ENCODE data around the gene OR2V1.
"Not testable (repeated sequence)": the region's sequence is repeated elsewhere in the genome, so short reads cannot be mapped to it uniquely, and the experiment has no call there.

OR2V1 gene

GRCh38 chr5:181107699-181108098 lies 23.3 kb downstream of the OR2V1 start:
- Histone ChIP-seq H3K4me2 (ENCODE audit: insufficient read depth, low read length) (no peak overlapping the region), H3K9ac (ENCODE audit: low read depth, low read length) (no peak overlapping the region), H3K79me2 (ENCODE audit: insufficient read depth, low read length) (no peaks in the 10 kb centered on the region), H3K4me3 (ENCODE audit: low read depth in 1 of 2, low read length in 2 of 2) (no peak overlapping the region), H2AFZ (ENCODE audit: low read depth, low read length) (no peak overlapping the region), H3K27me3 (ENCODE audit: insufficient read depth, low read length, poor library complexity) (no peaks in the 10 kb centered on the region), H3K27ac (ENCODE audit: low read length) (no peak overlapping the region), H3K9me3 (ENCODE audit: insufficient read depth, low read length, severe bottlenecking) (no peaks in the 10 kb centered on the region), H4K20me1 (ENCODE audit: insufficient read depth, low read length) (no peaks in the 10 kb centered on the region; the same call in 1 of the 2 replicates), H3K36me3 (ENCODE audit: insufficient read depth, low read length) (no peaks in the 10 kb centered on the region), H3K4me1 (ENCODE audit: insufficient read depth, low read length) (no peaks in the 10 kb centered on the region)
- TF ChIP-seq CTCF (IDR thresholded peaks at IDR 0.05; ENCODE audit: borderline replicate concordance, extremely low read depth, low read length, poor library complexity, severe bottlenecking): no peak
- TF ChIP-seq EZH2 (IDR thresholded peaks at IDR 0.05; ENCODE audit: borderline replicate concordance, low read depth, low read length, severe bottlenecking): no peak
- DNase-seq (no peak), ATAC-seq (ENCODE audit: insufficient read depth, low read depth) (no peak)

- Histone ChIP-seq H4K20me1 (ENCODE audit: insufficient read depth, low read length) (no peaks in the 10 kb centered on the region; the same call in 1 of the 2 replicates), H3K79me2 (ENCODE audit: insufficient read depth, low read length) (no peaks in the 10 kb centered on the region), H3K9ac (ENCODE audit: low read depth, low read length) (no peak overlapping the region), H2AFZ (ENCODE audit: low read depth, low read length) (no peak overlapping the region), H3K4me3 (ENCODE audit: low read depth in 1 of 2, low read length in 2 of 2) (no peak overlapping the region), H3K4me2 (ENCODE audit: insufficient read depth, low read length) (no peak overlapping the region), H3K4me1 (ENCODE audit: insufficient read depth, low read length) (no peaks in the 10 kb centered on the region), H3K27me3 (ENCODE audit: insufficient read depth, low read length, poor library complexity) (no peaks in the 10 kb centered on the region), H3K36me3 (ENCODE audit: insufficient read depth, low read length) (no peaks in the 10 kb centered on the region), H3K9me3 (ENCODE audit: insufficient read depth, low read length, severe bottlenecking) (no peaks in the 10 kb centered on the region), H3K27ac (ENCODE audit: low read length) (no peak overlapping the region)
- DNase-seq (no peak), ATAC-seq (ENCODE audit: insufficient read depth, low read depth) (no peak)
- TF ChIP-seq CTCF (IDR thresholded peaks at IDR 0.05; ENCODE audit: borderline replicate concordance, extremely low read depth, low read length, poor library complexity, severe bottlenecking) (no peak), EZH2 (IDR thresholded peaks at IDR 0.05; ENCODE audit: borderline replicate concordance, low read depth, low read length, severe bottlenecking) (no peak)
Observed at GRCh38 chr5:181105391-181106025, 25.5 kb downstream of the OR2V1 start.

GRCh38 chr5:181104606-181105390 lies 26.2 kb downstream of the OR2V1 start:
- H2AFZ ChIP-seq (ENCODE audit: low read depth, low read length); H3K9me3 ChIP-seq (ENCODE audit: insufficient read depth, low read length, severe bottlenecking); H3K27ac ChIP-seq (ENCODE audit: low read length); H4K20me1 ChIP-seq (ENCODE audit: insufficient read depth, low read length); H3K4me1 ChIP-seq (ENCODE audit: insufficient read depth, low read length); H3K9ac ChIP-seq (ENCODE audit: low read depth, low read length); H3K4me3 ChIP-seq (ENCODE audit: low read depth in 1 of 2, low read length in 2 of 2); ATAC-seq (ENCODE audit: insufficient read depth, low read depth); DNase-seq; H3K36me3 ChIP-seq (ENCODE audit: insufficient read depth, low read length); H3K4me2 ChIP-seq (ENCODE audit: insufficient read depth, low read length); H3K27me3 ChIP-seq (ENCODE audit: insufficient read depth, low read length, poor library complexity); H3K79me2 ChIP-seq (ENCODE audit: insufficient read depth, low read length): not testable (repeated sequence)

- not testable (repeated sequence) for H3K27me3 ChIP-seq (ENCODE audit: insufficient read depth, low read length, poor library complexity); H3K27ac ChIP-seq (ENCODE audit: low read length); H3K4me1 ChIP-seq (ENCODE audit: insufficient read depth, low read length); H2AFZ ChIP-seq (ENCODE audit: low read depth, low read length); H3K4me2 ChIP-seq (ENCODE audit: insufficient read depth, low read length); H3K9ac ChIP-seq (ENCODE audit: low read depth, low read length); H4K20me1 ChIP-seq (ENCODE audit: insufficient read depth, low read length); H3K4me3 ChIP-seq (ENCODE audit: low read depth in 1 of 2, low read length in 2 of 2); H3K36me3 ChIP-seq (ENCODE audit: insufficient read depth, low read length); ATAC-seq (ENCODE audit: insufficient read depth, low read depth); DNase-seq; H3K9me3 ChIP-seq (ENCODE audit: insufficient read depth, low read length, severe bottlenecking); H3K79me2 ChIP-seq (ENCODE audit: insufficient read depth, low read length)
Observed at GRCh38 chr5:181104259-181104568, 26.8 kb downstream of the OR2V1 start.

GRCh38 chr5:181101930-181102674 lies 28.9 kb downstream of the OR2V1 start:
- H2AFZ ChIP-seq (ENCODE audit: low read depth, low read length); H3K4me2 ChIP-seq (ENCODE audit: insufficient read depth, low read length); H3K36me3 ChIP-seq (ENCODE audit: insufficient read depth, low read length); H3K4me1 ChIP-seq (ENCODE audit: insufficient read depth, low read length); H3K4me3 ChIP-seq (ENCODE audit: low read depth in 1 of 2, low read length in 2 of 2); H3K27ac ChIP-seq (ENCODE audit: low read length); H3K79me2 ChIP-seq (ENCODE audit: insufficient read depth, low read length); ATAC-seq (ENCODE audit: insufficient read depth, low read depth); H3K9me3 ChIP-seq (ENCODE audit: insufficient read depth, low read length, severe bottlenecking); H3K9ac ChIP-seq (ENCODE audit: low read depth, low read length); DNase-seq; H4K20me1 ChIP-seq (ENCODE audit: insufficient read depth, low read length); H3K27me3 ChIP-seq (ENCODE audit: insufficient read depth, low read length, poor library complexity): not testable (repeated sequence)

- H3K4me1 ChIP-seq (ENCODE audit: insufficient read depth, low read length); H3K9me3 ChIP-seq (ENCODE audit: insufficient read depth, low read length, severe bottlenecking); ATAC-seq (ENCODE audit: insufficient read depth, low read depth); H3K79me2 ChIP-seq (ENCODE audit: insufficient read depth, low read length); H3K9ac ChIP-seq (ENCODE audit: low read depth, low read length); H3K4me3 ChIP-seq (ENCODE audit: low read depth in 1 of 2, low read length in 2 of 2); H3K4me2 ChIP-seq (ENCODE audit: insufficient read depth, low read length); H3K27me3 ChIP-seq (ENCODE audit: insufficient read depth, low read length, poor library complexity); H3K36me3 ChIP-seq (ENCODE audit: insufficient read depth, low read length); H4K20me1 ChIP-seq (ENCODE audit: insufficient read depth, low read length); H2AFZ ChIP-seq (ENCODE audit: low read depth, low read length); DNase-seq; H3K27ac ChIP-seq (ENCODE audit: low read length): not testable (repeated sequence)
Observed at GRCh38 chr5:181101030-181101641, 29.8 kb downstream of the OR2V1 start.
